H1 (cell line): ENCODE results near the gene STBD1. TPM values are rescaled to one million over a fixed set of nuclear protein-coding genes. Genes with fewer than 3 reads are reported as not detected.

ENCODE experiments used
- CTCF ChIA-PET: fragments of 300-600 bp; sonication (Branson Sonifier 250); formaldehyde crosslinking; loops from one replicate; lab custom pipeline; 2021; ENCODE audit not compliant: partially characterized antibody; lab: Charles Lee
- POLR2A ChIA-PET: fragments of 300-600 bp; sonication (Branson Sonifier 250); formaldehyde crosslinking; loops from one replicate; lab custom pipeline; 2021; ENCODE audit warnings: inconsistent platforms; ENCODE audit not compliant: partially characterized antibody; lab: Charles Lee
- DNase-seq, 2 experiments: peaks; one replicate each; pipeline versions ENCODE4 v3.0.0 to v3.0.0-alpha.2; 2010 to 2022; ENCODE audit warnings: low spot score in 2 of 2, low read depth in 1 of 2, mixed read lengths in 1 of 2
- FAIRE-seq: peaks from 2 replicates; lab custom pipeline; 2011; peaks lifted over from hg19 to GRCh38; lab: Jason Lieb, UNC
- H2AFZ ChIP-seq: 2 replicates; pipeline ENCODE4 v1.8.1; 2012; ENCODE audit warnings: low read length, inconsistent platforms
- H2AK5ac ChIP-seq: 2 replicates; pipeline ENCODE4 v1.6.1; 2013; ENCODE audit warnings: low read depth, low read length
- H2BK120ac ChIP-seq: replicated peaks from 2 replicates; pipeline ENCODE3; 2013; ENCODE audit warnings: low read depth, low read length, inconsistent platforms
- H2BK12ac ChIP-seq: 2 replicates; pipeline ENCODE4 v1.6.1; 2013; ENCODE audit warnings: low read depth, low read length
- H2BK15ac ChIP-seq: 2 replicates; pipeline ENCODE4 v1.6.1; 2013; ENCODE audit warnings: low read length
- H2BK20ac ChIP-seq: 2 replicates; pipeline ENCODE4 v1.6.1; 2013; ENCODE audit warnings: low read length
- H2BK5ac ChIP-seq: 2 replicates; pipeline ENCODE4 v1.6.1; 2013; ENCODE audit warnings: low read depth, low read length
- H3K14ac ChIP-seq: 2 replicates; pipeline ENCODE4 v1.6.1; 2013; ENCODE audit warnings: inconsistent platforms; ENCODE audit not compliant: insufficient read length
- H3K18ac ChIP-seq: 2 replicates; pipeline ENCODE4 v1.6.1; 2013; ENCODE audit warnings: low read length; ENCODE audit errors: extremely low read depth
- H3K23ac ChIP-seq: 2 replicates; pipeline ENCODE4 v1.6.1; 2013; ENCODE audit warnings: inconsistent platforms; ENCODE audit not compliant: insufficient read length
- H3K23me2 ChIP-seq: 2 replicates; pipeline ENCODE4 v1.6.1; 2013; ENCODE audit warnings: low read depth, low read length
- H3K27ac ChIP-seq: 2 replicates; pipeline ENCODE4 v1.6.1; 2011; ENCODE audit warnings: low read depth, low read length, inconsistent platforms
- H3K27me3 ChIP-seq, 4 experiments: replicated peaks in 1 of 4; 1 replicate in 1 of 4; 2 replicates in 3 of 4; pipeline versions ENCODE4 v1.6.1 to v1.8.1; 2011 to 2013; ENCODE audit warnings: low read length in 3 of 4, mild to moderate bottlenecking in 3 of 4, inconsistent platforms in 2 of 4, mixed read lengths in 2 of 4, moderate library complexity in 1 of 4; ENCODE audit not compliant: control insufficient read depth in 3 of 4, insufficient read depth in 3 of 4; ENCODE audit errors: extremely low read depth in 1 of 4
- H3K36me3 ChIP-seq, 4 experiments: 2 replicates each; pipeline versions ENCODE4 v1.6.1 to v1.8.1; 2011 to 2013; ENCODE audit warnings: mild to moderate bottlenecking in 4 of 4, low read length in 3 of 4, moderate library complexity in 2 of 4, control low read depth in 1 of 4, inconsistent platforms in 1 of 4; ENCODE audit not compliant: insufficient read depth in 4 of 4, control insufficient read depth in 2 of 4
- H3K4ac ChIP-seq: replicated peaks from 2 replicates; pipeline ENCODE3; 2013; ENCODE audit warnings: low read length, low read depth, mixed read lengths, inconsistent platforms; ENCODE audit not compliant: insufficient read length
- H3K4me1 ChIP-seq, 4 experiments: replicated peaks in 1 of 4; 1 replicate in 1 of 4; 2 replicates in 3 of 4; pipeline versions ENCODE4 v1.6.1 to v1.8.1; 2011 to 2013; ENCODE audit warnings: low read length in 3 of 4, inconsistent platforms in 2 of 4, mixed read lengths in 1 of 4; ENCODE audit not compliant: insufficient read depth in 4 of 4, control insufficient read depth in 3 of 4
- H3K4me2 ChIP-seq, 2 experiments: 2 replicates each; pipeline versions ENCODE4 v1.6.1 to v1.8.1; 2011 to 2013; ENCODE audit warnings: low read depth in 2 of 2, low read length in 2 of 2, control low read depth in 1 of 2, inconsistent platforms in 1 of 2, mild to moderate bottlenecking in 1 of 2; ENCODE audit not compliant: insufficient read depth in 1 of 2
- H3K4me3 ChIP-seq, 4 experiments: fragments of 200-600, 300-600 bp in 1 of 4; sonication (generic), shearing (Covaris generic), sonication (Bioruptor Twin) in 1 of 4; 2 replicates each; pipeline versions ENCODE4 v1.5.1 to v1.8.1; 2011 to 2016; ENCODE audit warnings: low read length in 4 of 4, low read depth in 3 of 4, control low read depth in 2 of 4, inconsistent platforms in 2 of 4, mild to moderate bottlenecking in 2 of 4, mixed read lengths in 1 of 4, moderate library complexity in 1 of 4; ENCODE audit not compliant: insufficient read depth in 2 of 4; ENCODE audit errors: extremely low read depth in 1 of 4
- H3K56ac ChIP-seq: replicated peaks from 2 replicates; pipeline ENCODE3; 2013; ENCODE audit warnings: low read depth, mild to moderate bottlenecking, mixed read lengths, low read length, inconsistent platforms; ENCODE audit not compliant: insufficient read length
- H3K79me1 ChIP-seq: 2 replicates; pipeline ENCODE4 v1.6.1; 2013; ENCODE audit warnings: low read depth, low read length, control low read depth
- H3K79me2 ChIP-seq, 2 experiments: 2 replicates each; pipeline versions ENCODE4 v1.6.1 to v1.8.1; 2012 to 2013; ENCODE audit warnings: low read length in 2 of 2, mild to moderate bottlenecking in 2 of 2, inconsistent platforms in 1 of 2; ENCODE audit not compliant: insufficient read depth in 2 of 2, control insufficient read depth in 1 of 2
- H3K9ac ChIP-seq, 4 experiments: replicated peaks in 1 of 4; 1 replicate in 1 of 4; 2 replicates in 3 of 4; pipeline versions ENCODE4 v1.6.1 to v1.8.1; 2011 to 2013; ENCODE audit warnings: low read depth in 3 of 4, low read length in 3 of 4, control low read depth in 2 of 4, mild to moderate bottlenecking in 2 of 4, moderate library complexity in 2 of 4, inconsistent platforms in 1 of 4; ENCODE audit errors: extremely low read depth in 1 of 4
- H3K9me3 ChIP-seq, 2 experiments: 2 replicates each; pipeline versions ENCODE4 v1.6.1 to v1.8.1; 2012 to 2013; ENCODE audit warnings: mild to moderate bottlenecking in 2 of 2, moderate library complexity in 2 of 2, control low read depth in 1 of 2, inconsistent platforms in 1 of 2, low read depth in 1 of 2, low read length in 1 of 2, mixed read lengths in 1 of 2; ENCODE audit not compliant: insufficient read depth in 2 of 2
- H4K20me1 ChIP-seq, 2 experiments: replicated peaks in 1 of 2; 2 replicates each; pipeline versions ENCODE3 to v1.8.1; 2011 to 2013; ENCODE audit warnings: inconsistent platforms in 2 of 2, low read length in 2 of 2, mild to moderate bottlenecking in 1 of 2; ENCODE audit not compliant: insufficient read depth in 2 of 2, control insufficient read depth in 1 of 2
- H4K5ac ChIP-seq: 2 replicates; pipeline ENCODE4 v1.6.1; 2013; ENCODE audit warnings: low read length, low read depth, mixed read lengths, inconsistent platforms; ENCODE audit not compliant: insufficient read length
- H4K8ac ChIP-seq: 2 replicates; pipeline ENCODE4 v1.8.0; 2013; ENCODE audit warnings: mild to moderate bottlenecking, moderate library complexity, low read length, inconsistent platforms; ENCODE audit not compliant: insufficient read depth; ENCODE audit errors: extremely low read depth
- H4K91ac ChIP-seq: replicated peaks from 2 replicates; pipeline ENCODE3; 2013; ENCODE audit warnings: low read length, mixed read lengths, inconsistent platforms; ENCODE audit not compliant: insufficient read length
- EP300 ChIP-seq, 2 experiments: IDR thresholded peaks; 1 replicate in 1 of 2; 2 replicates in 1 of 2; pipeline ENCODE4 v1.6.1; 2011 to 2012; ENCODE audit warnings: low read depth in 2 of 2, low read length in 2 of 2, mild to moderate bottlenecking in 2 of 2, borderline replicate concordance in 1 of 2, inconsistent platforms in 1 of 2, moderate library complexity in 1 of 2
- EZH2 ChIP-seq: fragments of 200-600 bp; sonication (generic); IDR thresholded peaks from 2 replicates; pipeline ENCODE4 v1.7.1; 2012; ENCODE audit warnings: low read depth, mild to moderate bottlenecking, moderate library complexity, low read length, inconsistent platforms; ENCODE audit not compliant: severe bottlenecking
- SP4 ChIP-seq: IDR thresholded peaks from 2 replicates; pipeline ENCODE4 v1.6.1; 2012; ENCODE audit warnings: low read length, inconsistent platforms
- WGBS, 2 experiments: shearing (Covaris generic) in 1 of 2; methylation state at CpG; one replicate each; pipeline versions ENCODE4 v1.1.6 to v1.1.7; 2013 to 2015; ENCODE audit warnings: low lambda C conversion rate in 2 of 2, mixed read lengths in 2 of 2, inconsistent platforms in 1 of 2, low coverage in 1 of 2, missing lambda C conversion rate in 1 of 2; ENCODE audit not compliant: insufficient replicate concordance in 2 of 2, insufficient coverage in 1 of 2, insufficient read length in 1 of 2; ENCODE audit errors: extremely low coverage in 1 of 2, missing lambda C conversion rate in 1 of 2; 5-methylcytosine and 5-hydroxymethylcytosine counted together
- polyA plus RNA-seq, 7 experiments: library from polyadenylated mRNA; depleted of rRNA in 3 of 7; stranded (reverse) in 5 of 7; unstranded in 2 of 7; fragments of >200 nt in 5 of 7; fragments of 200-250 nt in 2 of 7; gene quantifications; 1 replicate in 5 of 7; 2 replicates in 1 of 7; 4 replicates in 1 of 7; pipeline versions ENCODE4 v1.2.1 to v1.2.3, GENCODE V29; 2011 to 2013; ENCODE audit warnings: missing spikeins in 2 of 7, mixed read lengths in 2 of 7
- total RNA-seq: library from RNA; stranded (reverse); fragmentation: NEBNext Ultra II Directional; extraction: Animal tissue kit (Norgen Biotek cat#: 25700); gene quantifications from 2 replicates; pipeline ENCODE4 v1.2.1, GENCODE V29; 2021
- TF ChIP-seq, protein P1 (sequence below): IDR thresholded peaks from 2 replicates; pipeline ENCODE4 v1.6.1; 2012; ENCODE audit warnings: inconsistent platforms

STBD1 gene
- total and polyA plus RNA-seq, 2 of the 8 experiments (the other 6 are each of a cell fraction or from before 2014, with no cell fraction given): 0.45 to 1.7 TPM

DNA sequence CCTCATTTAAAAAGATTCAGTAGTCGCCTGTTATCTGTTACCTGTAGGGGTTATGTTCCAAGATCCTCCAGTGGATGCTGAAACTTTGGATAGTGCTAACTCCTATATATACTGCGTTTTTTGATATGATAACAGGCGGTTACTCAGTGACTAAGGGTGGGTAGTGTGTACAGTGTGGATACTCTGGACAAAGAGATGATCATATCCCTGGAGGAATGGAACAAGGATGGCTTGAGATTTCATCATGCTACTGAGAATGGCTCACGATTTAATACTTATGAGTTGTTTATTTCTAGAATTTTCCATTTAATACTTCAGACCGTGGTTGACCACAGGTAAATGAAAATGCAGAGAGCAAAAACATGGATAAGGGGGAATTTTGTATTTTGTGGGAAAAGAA, 33.5 kb upstream of the STBD1 start:
- no peak overlapping the region for H3K4me2 ChIP-seq
- no peak overlapping the region for H2AFZ ChIP-seq
- H3K36me3 ChIP-seq: no peaks in the 10 kb centered on the region
- no peak overlapping the region for H3K14ac ChIP-seq
- no peak overlapping the region for H3K9ac ChIP-seq
- H3K23me2 ChIP-seq: no peaks in the 10 kb centered on the region; the same call in 1 of the 2 replicates
- no peaks in the 10 kb centered on the region for H3K79me1 ChIP-seq
- WGBS, 2 experiments: 82% methylated on average over 5 of the region's 5 CpGs; no CpG with 5 or more reads in 1 of the 2 experiments
- H3K79me2 ChIP-seq: no peaks in the 10 kb centered on the region
- no peak overlapping the region for H2AK5ac ChIP-seq
- ChIA-PET POLR2A (no interaction called here), CTCF (no interaction called here)
- H4K91ac ChIP-seq: no peak overlapping the region
- no peak overlapping the region for H2BK20ac ChIP-seq
- peaks cover 0 to 2% (median 0%) of the 10 kb centered on the region in 4 experiments; a peak in 1 of 7 replicates for H3K27me3 ChIP-seq
- no peaks in the 10 kb centered on the region for H4K20me1 ChIP-seq
- H4K8ac ChIP-seq: no peak overlapping the region
- no peak overlapping the region for H2BK15ac ChIP-seq
- no peak overlapping the region for H4K5ac ChIP-seq
- H3K56ac ChIP-seq: no peak overlapping the region
- DNase-seq: no peak
- no peak overlapping the region for H3K4ac ChIP-seq
- H3K18ac ChIP-seq: no peak overlapping the region
- no peak overlapping the region for H3K27ac ChIP-seq
- TF ChIP-seq, protein P1, sequence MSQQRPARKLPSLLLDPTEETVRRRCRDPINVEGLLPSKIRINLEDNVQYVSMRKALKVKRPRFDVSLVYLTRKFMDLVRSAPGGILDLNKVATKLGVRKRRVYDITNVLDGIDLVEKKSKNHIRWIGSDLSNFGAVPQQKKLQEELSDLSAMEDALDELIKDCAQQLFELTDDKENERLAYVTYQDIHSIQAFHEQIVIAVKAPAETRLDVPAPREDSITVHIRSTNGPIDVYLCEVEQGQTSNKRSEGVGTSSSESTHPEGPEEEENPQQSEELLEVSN: no peak
- no peak for TF ChIP-seq EP300 (IDR thresholded peaks at IDR 0.05; ENCODE audit: borderline replicate concordance in 1 of 2, low read depth in 2 of 2, low read length in 2 of 2)
- TF ChIP-seq SP4: no peak
- no peak for TF ChIP-seq EZH2
- no peak overlapping the region for H2BK120ac ChIP-seq
- no peaks in the 10 kb centered on the region for H3K9me3 ChIP-seq
- FAIRE-seq: no peak
- H2BK5ac ChIP-seq: no peak overlapping the region
- H3K4me1 ChIP-seq: no peaks in the 10 kb centered on the region
- H3K23ac ChIP-seq: no peak overlapping the region
- H2BK12ac ChIP-seq: no peak overlapping the region
- no peak overlapping the region for H3K4me3 ChIP-seq
